Measurements from ENCODE around the gene NRXN2. TPM values are rescaled to one million over a fixed set of nuclear protein-coding genes. Genes with fewer than 3 reads are reported as not detected.

Gene NRXN2
- polyA plus RNA-seq, 1 of the 3 experiments (the other 2 are of a cell fraction), result 0.15 TPM

GRCh38 chr11:64638829-64639228, 84.2 kb downstream of the NRXN2 start:
- no peak for TF ChIP-seq NFIC (IDR thresholded peaks at IDR 0.05; ENCODE audit: borderline replicate concordance)
- TF ChIP-seq FOXM1 (IDR thresholded peaks at IDR 0.05; ENCODE audit: low read depth), result no peak
- TF ChIP-seq TEAD4 (IDR thresholded peaks at IDR 0.05; ENCODE audit: borderline replicate concordance, insufficient read depth), result no peak
- TF ChIP-seq RAD21 (IDR thresholded peaks at IDR 0.05; ENCODE audit: low read length), result no peak
- no peak for TF ChIP-seq MAX (IDR thresholded peaks at IDR 0.05; ENCODE audit: low read depth)
- no peaks in the 10 kb centered on the region for H3K9me2 ChIP-seq
- H3F3A ChIP-seq (replicated peaks; ENCODE audit: insufficient read depth), result no peaks in the 10 kb centered on the region
- CTCF ChIA-PET, result interaction anchor here (0.6 to 2.7 kb wide), 7 partner anchors 10 to 190 kb away, joined by 3 to 9 read pairs (median 3); no protein-coding TSS in a partner anchor
- H3K36me3 ChIP-seq (replicated peaks in 1 of 2; ENCODE audit: control insufficient read depth in 1 of 2, insufficient read depth in 2 of 2, low read length in 1 of 2), result no peaks in the 10 kb centered on the region
- WGBS (ENCODE audit: low lambda C conversion rate), result 83% methylated on average over 2 of the region's 2 CpGs
- H3K9ac ChIP-seq, result no peak overlapping the region
- no peak overlapping the region for H3K4me2 ChIP-seq
- no peak for DNase-seq
- H3K4me3 ChIP-seq (ENCODE audit: low read depth in 2 of 2, low read length in 1 of 2), result no peak overlapping the region; a peak in 1 of 4 replicates
- peaks cover 0 to 60% of the 10 kb centered on the region in 2 experiments; a peak in 1 of 4 replicates for H3K4me1 ChIP-seq (ENCODE audit: control insufficient read depth in 1 of 2, insufficient read depth in 2 of 2, low read depth in 1 of 2, low read length in 1 of 2)
- peaks cover 59% of the 10 kb centered on the region for H3K27me3 ChIP-seq (ENCODE audit: insufficient read depth)
- H3K79me2 ChIP-seq (ENCODE audit: insufficient read depth), result no peaks in the 10 kb centered on the region
- no peak overlapping the region for H2AFZ ChIP-seq (ENCODE audit: low read depth)
- no peaks in the 10 kb centered on the region for H3K9me3 ChIP-seq
- no peaks in the 10 kb centered on the region for H4K20me1 ChIP-seq (ENCODE audit: insufficient read depth)
- H3K27ac ChIP-seq (ENCODE audit: low read depth in 2 of 2, low read length in 1 of 2), result peak overlapping the region in 1 of 2 experiments; percentile 91; a peak in 2 of 4 replicates
- POLR2A ChIA-PET, result no interaction called here

DNA sequence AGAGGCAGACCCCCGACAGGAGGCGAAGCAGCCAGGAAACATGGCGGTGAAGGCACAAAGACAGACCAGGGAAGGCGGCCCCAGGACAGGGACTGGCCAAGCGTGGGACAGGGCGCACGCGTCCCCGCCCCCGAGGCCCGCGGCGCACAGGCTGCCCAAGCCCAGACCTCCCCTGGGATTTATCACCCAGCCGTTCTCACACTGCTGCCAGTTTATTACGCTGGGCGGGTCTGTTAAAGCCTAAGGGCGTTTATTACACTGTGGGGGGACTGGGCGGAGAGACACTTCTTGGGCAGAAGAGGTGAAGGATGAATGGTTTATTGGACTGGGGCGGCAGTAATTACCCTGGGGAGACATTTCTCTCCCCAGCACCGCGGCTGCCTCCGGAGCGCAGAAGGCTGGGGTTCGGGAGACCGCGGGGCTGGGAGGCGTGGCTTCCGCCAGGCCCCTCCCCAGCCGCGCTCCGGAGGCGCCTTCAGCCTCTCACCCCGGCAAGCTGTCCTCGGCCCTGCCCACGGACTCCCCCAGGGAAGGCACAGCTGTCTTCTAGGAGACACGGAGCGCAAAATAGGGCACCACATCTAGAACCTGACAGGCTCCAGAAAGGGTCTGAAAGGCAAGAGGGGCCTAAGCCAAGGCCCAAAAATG, 84.9 kb downstream of the NRXN2 start:
- H3K9me2 ChIP-seq, result no peaks in the 10 kb centered on the region
- no peaks in the 10 kb centered on the region for H3K79me2 ChIP-seq (ENCODE audit: insufficient read depth)
- no peaks in the 10 kb centered on the region for H3F3A ChIP-seq (replicated peaks; ENCODE audit: insufficient read depth)
- TF ChIP-seq JUND (IDR thresholded peaks at IDR 0.05), result no peak
- peak; percentile 1; the same call in 1 of the 2 replicates for TF ChIP-seq SMC3 (IDR thresholded peaks at IDR 0.05; ENCODE audit: low read depth, low read length)
- TF ChIP-seq MXI1 (IDR thresholded peaks at IDR 0.05; ENCODE audit: low read depth, low read length), result peak; percentile 88
- peak; percentile 11 for TF ChIP-seq CHD2 (IDR thresholded peaks at IDR 0.05; ENCODE audit: low read length, partially characterized antibody)
- TF ChIP-seq FOXJ3 (CRISPR knock-in tag; IDR thresholded peaks at IDR 0.05), result 0 out of 2 replicates have a peak, but pooled peaks have one; percentile 53
- peak; percentile 40; the same call in 1 of the 2 replicates for TF ChIP-seq RCOR1 (IDR thresholded peaks at IDR 0.05; ENCODE audit: low read length)
- H3K4me1 ChIP-seq (ENCODE audit: control insufficient read depth in 1 of 2, insufficient read depth in 2 of 2, low read depth in 1 of 2, low read length in 1 of 2), result peaks cover 0 to 59% of the 10 kb centered on the region in 2 experiments; a peak in 1 of 4 replicates
- peaks cover 61% of the 10 kb centered on the region for H3K27me3 ChIP-seq (ENCODE audit: insufficient read depth)
- DNase-seq, result peak; percentile 95
- POLR2A ChIA-PET, result no interaction called here
- H3K4me3 ChIP-seq (ENCODE audit: low read depth in 2 of 2, low read length in 1 of 2), result peak overlapping the region; percentile 16 to 34; a peak in 3 of 4 replicates
- WGBS (ENCODE audit: low lambda C conversion rate), result 24% methylated on average over 27 of the region's 37 CpGs
- H3K36me3 ChIP-seq (replicated peaks in 1 of 2; ENCODE audit: control insufficient read depth in 1 of 2, insufficient read depth in 2 of 2, low read length in 1 of 2), result no peaks in the 10 kb centered on the region
- peak overlapping the region; percentile 24; the same call in 1 of the 2 replicates for H3K4me2 ChIP-seq
- peak overlapping the region in 1 of 2 experiments; percentile 91; a peak in 2 of 4 replicates for H3K27ac ChIP-seq (ENCODE audit: low read depth in 2 of 2, low read length in 1 of 2)
- no peaks in the 10 kb centered on the region for H4K20me1 ChIP-seq (ENCODE audit: insufficient read depth)
- CTCF ChIA-PET, result interaction anchor here (0.6 to 2.7 kb wide), 5 partner anchors 11 to 189 kb away, joined by 3 to 9 read pairs (median 3); no protein-coding TSS in a partner anchor
- no peaks in the 10 kb centered on the region for H3K9me3 ChIP-seq
- no peak overlapping the region for H3K9ac ChIP-seq
- no peak overlapping the region for H2AFZ ChIP-seq (ENCODE audit: low read depth)
